ENCODE data around the gene TNKS1BP1.

The TNKS1BP1 gene

DNA sequence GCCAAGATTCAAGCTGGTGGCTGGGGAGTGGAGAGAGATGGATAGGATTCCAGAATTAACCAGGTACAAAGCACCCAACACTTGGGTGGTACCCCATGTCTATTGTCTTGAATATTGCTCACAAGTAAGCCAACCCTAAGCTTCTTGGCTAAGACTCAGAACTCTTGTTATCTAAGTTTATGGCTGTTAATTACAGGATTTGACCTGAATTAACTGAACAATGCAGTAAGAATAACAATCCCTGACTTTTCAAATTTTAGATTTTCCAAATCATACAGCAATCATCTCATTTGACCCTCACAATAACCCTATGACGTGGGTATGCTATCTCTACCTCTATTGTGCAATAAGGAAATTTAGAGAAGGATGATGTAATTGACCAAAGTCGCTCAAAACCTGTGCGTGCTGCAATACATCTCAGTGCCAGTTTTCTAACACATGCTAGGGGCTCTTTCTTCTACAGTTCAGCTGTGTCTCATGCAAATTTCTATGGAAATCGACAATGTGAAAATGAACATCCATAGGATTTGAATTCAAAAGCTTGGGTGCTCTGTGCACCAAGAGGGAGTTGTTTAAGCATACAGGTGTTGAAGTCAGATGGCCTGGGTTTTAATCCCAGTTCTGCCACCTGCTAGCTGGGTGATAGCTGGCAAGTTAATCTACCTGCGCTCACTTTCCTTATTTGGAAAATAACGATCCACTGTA is 47.6 kb downstream of the TNKS1BP1 start:
- Histone ChIP-seq H3K27ac (ENCODE audit: insufficient read depth, low read depth, low read length, poor library complexity, severe bottlenecking) (no peak overlapping the region), H3K4me1 (ENCODE audit: control insufficient read depth, insufficient read depth, low read length) (no peaks in the 10 kb centered on the region), H3K4me3 (ENCODE audit: insufficient read depth, low read depth, low read length) (no peak overlapping the region), H3K36me3 (ENCODE audit: control insufficient read depth, insufficient read depth, low read length) (no peaks in the 10 kb centered on the region), H3K27me3 (ENCODE audit: control insufficient read depth, insufficient read depth, low read length, poor library complexity, severe bottlenecking) (peaks cover 5% of the 10 kb centered on the region), H3K9me3 (ENCODE audit: control insufficient read depth, low read length) (no peaks in the 10 kb centered on the region)
- 82 to 91% methylated on average over 5 to 6 of the region's 6 CpGs for WGBS, 2 experiments

DNA sequence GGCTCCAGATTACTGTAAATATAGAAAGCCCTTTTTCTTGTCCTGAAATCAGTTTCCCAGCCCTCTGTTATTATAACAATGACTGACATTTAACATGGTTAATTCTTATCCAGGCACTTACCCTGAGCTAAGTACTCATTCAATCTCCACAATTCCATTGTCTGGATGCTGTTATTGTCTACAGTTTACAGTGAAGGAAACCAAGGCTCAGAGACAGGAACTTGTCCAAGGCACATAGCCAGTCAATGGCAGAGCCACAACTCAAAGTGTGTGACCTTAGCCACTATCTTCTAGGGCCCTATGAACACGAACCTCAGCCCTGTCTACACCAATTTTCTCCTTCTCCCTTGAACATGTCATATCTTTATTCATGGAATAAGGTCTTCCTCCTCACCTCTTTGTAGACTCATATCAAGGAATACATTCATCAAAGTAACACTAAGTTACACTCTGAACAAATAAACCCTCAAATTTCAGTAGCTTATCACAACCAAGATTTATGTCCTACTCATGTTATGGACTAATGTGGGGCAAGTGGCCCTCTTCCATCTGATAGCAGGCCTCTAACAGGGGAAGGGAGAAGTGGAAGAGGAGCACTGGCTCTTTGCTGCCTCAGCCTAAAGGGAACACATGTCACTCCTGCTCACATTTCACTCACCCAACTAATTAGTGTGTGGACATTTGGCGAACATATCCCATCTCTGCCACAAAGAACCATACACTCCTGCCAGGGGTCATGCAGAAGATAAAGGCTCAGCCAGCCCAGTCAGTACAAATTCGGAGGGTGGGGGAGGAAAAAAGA is 48.4 kb downstream of the TNKS1BP1 start:
- H3K27ac ChIP-seq (ENCODE audit: insufficient read depth, low read depth, low read length, poor library complexity, severe bottlenecking): no peak overlapping the region
- 89 to 95% methylated on average over 3 of the region's 3 CpGs for WGBS, 2 experiments
- no peaks in the 10 kb centered on the region for H3K36me3 ChIP-seq (ENCODE audit: control insufficient read depth, insufficient read depth, low read length)
- H3K9me3 ChIP-seq (ENCODE audit: control insufficient read depth, low read length): no peaks in the 10 kb centered on the region
- H3K4me3 ChIP-seq (ENCODE audit: insufficient read depth, low read depth, low read length): no peak overlapping the region
- peaks cover 5% of the 10 kb centered on the region for H3K27me3 ChIP-seq (ENCODE audit: control insufficient read depth, insufficient read depth, low read length, poor library complexity, severe bottlenecking)
- H3K4me1 ChIP-seq (ENCODE audit: control insufficient read depth, insufficient read depth, low read length): no peaks in the 10 kb centered on the region

DNA sequence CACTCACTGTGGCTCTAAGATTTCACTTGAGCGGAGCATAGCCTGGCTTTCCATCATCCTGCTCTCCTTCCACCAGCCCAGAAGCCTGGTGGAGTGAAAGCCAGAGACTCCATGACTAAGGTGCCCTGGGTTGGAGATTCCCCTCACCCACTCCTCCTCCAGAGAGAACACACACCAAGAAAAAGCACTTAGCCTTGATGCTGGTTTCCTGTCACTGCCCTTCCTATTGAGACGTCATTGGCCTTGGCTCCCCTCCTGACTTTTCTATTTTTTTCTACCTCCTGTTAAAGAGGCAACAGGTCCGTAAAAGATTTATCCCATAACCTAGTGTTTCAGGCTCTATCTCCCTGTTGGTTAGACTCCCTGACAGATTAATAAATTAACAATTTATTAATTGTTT is 49.2 kb downstream of the TNKS1BP1 start:
- H3K4me1 ChIP-seq (ENCODE audit: control insufficient read depth, insufficient read depth, low read length): no peaks in the 10 kb centered on the region
- H3K36me3 ChIP-seq (ENCODE audit: control insufficient read depth, insufficient read depth, low read length): no peaks in the 10 kb centered on the region
- H3K9me3 ChIP-seq (ENCODE audit: control insufficient read depth, low read length): no peaks in the 10 kb centered on the region
- peaks cover 5% of the 10 kb centered on the region for H3K27me3 ChIP-seq (ENCODE audit: control insufficient read depth, insufficient read depth, low read length, poor library complexity, severe bottlenecking)
- WGBS, 2 experiments: 94 to 95% methylated on average over 3 of the region's 3 CpGs
- no peak overlapping the region for H3K27ac ChIP-seq (ENCODE audit: insufficient read depth, low read depth, low read length, poor library complexity, severe bottlenecking)
- no peak overlapping the region for H3K4me3 ChIP-seq (ENCODE audit: insufficient read depth, low read depth, low read length)

DNA sequence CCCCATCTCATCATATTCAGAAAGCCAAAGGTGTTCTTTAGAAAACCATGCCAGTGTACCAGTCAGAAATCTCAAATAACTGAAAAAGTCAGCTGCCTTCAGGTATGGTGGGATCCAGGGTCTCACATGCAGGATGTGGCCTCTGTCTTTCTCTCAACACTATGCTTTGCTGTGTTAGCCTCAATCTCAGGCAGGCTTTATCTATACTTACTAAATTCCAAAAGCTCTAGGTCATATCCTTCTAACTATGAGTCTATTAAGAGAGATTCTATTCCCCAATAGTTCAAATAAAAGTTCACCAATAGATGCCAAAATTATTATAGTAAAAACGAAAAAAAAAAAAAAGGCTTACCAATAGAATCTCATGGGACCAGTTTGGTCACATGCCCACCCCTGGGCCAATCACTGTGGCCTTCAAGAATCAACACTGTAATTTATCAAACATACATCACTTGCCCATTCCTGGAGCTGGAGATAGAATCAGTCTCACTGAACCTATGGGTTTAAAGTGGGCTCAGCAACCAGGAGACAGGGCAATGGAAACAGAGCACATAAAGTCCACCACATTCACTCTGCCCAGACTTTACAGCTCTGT is 49.8 kb downstream of the TNKS1BP1 start:
- Histone ChIP-seq H3K27ac (ENCODE audit: insufficient read depth, low read depth, low read length, poor library complexity, severe bottlenecking) (no peak overlapping the region), H3K27me3 (ENCODE audit: control insufficient read depth, insufficient read depth, low read length, poor library complexity, severe bottlenecking) (peaks cover 5% of the 10 kb centered on the region), H3K36me3 (ENCODE audit: control insufficient read depth, insufficient read depth, low read length) (no peaks in the 10 kb centered on the region), H3K9me3 (ENCODE audit: control insufficient read depth, low read length) (no peaks in the 10 kb centered on the region), H3K4me1 (ENCODE audit: control insufficient read depth, insufficient read depth, low read length) (no peaks in the 10 kb centered on the region), H3K4me3 (ENCODE audit: insufficient read depth, low read depth, low read length) (no peak overlapping the region)
- 50 to 100% methylated on average over 1 of the region's 1 CpG for WGBS, 2 experiments

DNA sequence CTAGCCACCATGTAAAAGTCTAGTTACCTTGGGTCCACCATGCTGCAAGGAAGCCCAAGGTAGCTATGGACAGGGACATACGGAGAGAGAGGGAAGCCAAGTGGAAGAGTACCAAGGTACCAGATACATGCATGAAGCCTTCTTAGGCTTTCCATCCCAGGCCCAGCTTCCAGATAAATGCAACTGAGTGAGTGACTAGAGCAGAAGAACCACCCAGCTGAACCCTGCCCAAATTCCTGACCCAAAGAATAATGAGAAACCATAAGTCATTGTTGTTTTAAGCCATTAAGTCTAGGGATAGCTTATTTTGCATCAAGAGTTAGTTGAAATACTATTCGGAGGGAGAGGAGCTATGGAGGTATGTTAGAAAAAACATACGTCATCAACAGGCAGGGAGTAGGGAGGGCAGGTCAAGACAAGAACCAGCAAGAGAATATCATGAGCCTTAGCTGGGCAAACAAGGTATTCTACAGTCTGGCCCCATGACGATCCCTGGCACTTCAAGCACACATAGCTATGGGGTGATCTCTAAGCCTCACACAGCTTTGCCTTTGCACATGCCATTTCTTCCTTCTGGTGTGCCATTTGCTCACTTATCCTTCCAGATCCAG is 51.2 kb downstream of the TNKS1BP1 start:
- Histone ChIP-seq H3K27me3 (ENCODE audit: control insufficient read depth, insufficient read depth, low read length, poor library complexity, severe bottlenecking) (peaks cover 5% of the 10 kb centered on the region), H3K9me3 (ENCODE audit: control insufficient read depth, low read length) (no peaks in the 10 kb centered on the region), H3K4me3 (ENCODE audit: insufficient read depth, low read depth, low read length) (no peak overlapping the region), H3K4me1 (ENCODE audit: control insufficient read depth, insufficient read depth, low read length) (no peaks in the 10 kb centered on the region), H3K36me3 (ENCODE audit: control insufficient read depth, insufficient read depth, low read length) (no peaks in the 10 kb centered on the region), H3K27ac (ENCODE audit: insufficient read depth, low read depth, low read length, poor library complexity, severe bottlenecking) (no peak overlapping the region)
- 91 to 92% methylated on average over 4 of the region's 4 CpGs for WGBS, 2 experiments

DNA sequence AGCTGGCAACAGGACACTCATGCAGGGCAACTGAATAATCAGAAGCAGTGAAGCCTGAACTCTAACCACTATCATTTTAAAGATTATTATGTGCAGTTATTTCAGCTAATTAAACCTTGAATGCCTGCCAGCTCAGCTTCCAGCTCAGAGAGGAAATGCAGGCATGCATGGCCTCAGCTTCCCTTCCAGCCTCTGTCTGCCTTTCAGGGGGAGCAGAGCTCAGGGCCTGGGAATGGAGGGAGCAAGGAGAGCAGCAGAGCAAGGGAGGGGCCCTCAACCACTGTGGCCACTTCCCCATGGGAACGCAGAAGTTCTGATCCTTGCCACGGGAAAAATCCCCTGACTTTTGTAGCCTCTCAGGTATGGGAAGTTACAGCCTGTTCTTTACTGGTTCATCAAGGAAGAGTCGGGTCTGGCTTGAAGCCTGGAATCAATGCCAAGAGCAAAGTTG is 55.2 kb downstream of the TNKS1BP1 start:
- Histone ChIP-seq H3K4me1 (ENCODE audit: control insufficient read depth, insufficient read depth, low read length) (no peaks in the 10 kb centered on the region), H3K27ac (ENCODE audit: insufficient read depth, low read depth, low read length, poor library complexity, severe bottlenecking) (no peak overlapping the region), H3K36me3 (ENCODE audit: control insufficient read depth, insufficient read depth, low read length) (no peaks in the 10 kb centered on the region), H3K4me3 (ENCODE audit: insufficient read depth, low read depth, low read length) (no peak overlapping the region), H3K9me3 (ENCODE audit: control insufficient read depth, low read length) (peaks cover 3% of the 10 kb centered on the region), H3K27me3 (ENCODE audit: control insufficient read depth, insufficient read depth, low read length, poor library complexity, severe bottlenecking) (no peaks in the 10 kb centered on the region)
- 67 to 68% methylated on average over 3 of the region's 3 CpGs for WGBS, 2 experiments

DNA sequence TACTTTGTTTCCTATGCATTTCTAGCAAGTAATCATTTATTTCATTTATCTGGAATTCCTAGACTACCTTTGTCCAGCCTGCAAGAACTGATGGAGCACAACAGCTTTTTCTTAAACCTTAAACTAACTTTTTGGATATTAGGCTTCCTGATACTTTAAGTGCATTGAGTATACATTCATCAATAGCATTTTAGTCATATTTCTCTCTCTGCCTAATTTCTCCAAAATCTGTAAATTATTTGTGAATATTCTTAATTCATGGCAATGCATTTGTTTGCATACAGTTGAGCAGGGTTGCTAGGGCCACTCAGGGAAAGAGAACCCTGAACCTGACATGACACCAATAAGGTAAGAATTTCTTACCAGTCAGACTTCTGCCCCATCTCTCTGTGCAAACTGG is 58.6 kb downstream of the TNKS1BP1 start:
- peaks cover 3% of the 10 kb centered on the region for H3K9me3 ChIP-seq (ENCODE audit: control insufficient read depth, low read length)
- no peaks in the 10 kb centered on the region for H3K36me3 ChIP-seq (ENCODE audit: control insufficient read depth, insufficient read depth, low read length)
- no peak overlapping the region for H3K4me3 ChIP-seq (ENCODE audit: insufficient read depth, low read depth, low read length)
- no peaks in the 10 kb centered on the region for H3K4me1 ChIP-seq (ENCODE audit: control insufficient read depth, insufficient read depth, low read length)
- H3K27me3 ChIP-seq (ENCODE audit: control insufficient read depth, insufficient read depth, low read length, poor library complexity, severe bottlenecking): no peaks in the 10 kb centered on the region
- H3K27ac ChIP-seq (ENCODE audit: insufficient read depth, low read depth, low read length, poor library complexity, severe bottlenecking): no peak overlapping the region

DNA sequence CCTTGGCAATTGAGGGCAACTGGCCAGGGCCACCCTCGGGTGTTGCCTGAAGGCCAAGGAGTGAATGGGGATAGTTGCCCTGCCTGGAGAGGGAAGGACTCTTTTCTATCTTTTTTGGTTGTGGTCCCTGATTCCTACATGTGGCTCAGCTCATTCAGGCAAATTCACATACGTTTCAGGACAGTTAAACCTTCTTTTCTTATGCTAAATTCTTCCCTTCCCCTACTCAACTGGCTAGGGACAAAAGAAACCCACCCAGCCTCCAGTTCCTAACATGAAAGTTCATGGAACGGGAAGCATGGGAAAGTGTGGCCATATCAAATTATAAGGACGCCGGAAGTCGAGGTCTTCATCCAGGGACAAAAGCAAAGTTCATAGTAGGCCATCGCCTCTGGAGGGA is 61.4 kb downstream of the TNKS1BP1 start:
- H3K27me3 ChIP-seq (ENCODE audit: control insufficient read depth, insufficient read depth, low read length, poor library complexity, severe bottlenecking): no peaks in the 10 kb centered on the region
- H3K4me1 ChIP-seq (ENCODE audit: control insufficient read depth, insufficient read depth, low read length): no peaks in the 10 kb centered on the region
- WGBS, 2 experiments: 62 to 64% methylated on average over 7 of the region's 7 CpGs
- no peaks in the 10 kb centered on the region for H3K36me3 ChIP-seq (ENCODE audit: control insufficient read depth, insufficient read depth, low read length)
- no peak overlapping the region for H3K4me3 ChIP-seq (ENCODE audit: insufficient read depth, low read depth, low read length)
- H3K27ac ChIP-seq (ENCODE audit: insufficient read depth, low read depth, low read length, poor library complexity, severe bottlenecking): no peak overlapping the region
- H3K9me3 ChIP-seq (ENCODE audit: control insufficient read depth, low read length): peaks cover 5% of the 10 kb centered on the region

DNA sequence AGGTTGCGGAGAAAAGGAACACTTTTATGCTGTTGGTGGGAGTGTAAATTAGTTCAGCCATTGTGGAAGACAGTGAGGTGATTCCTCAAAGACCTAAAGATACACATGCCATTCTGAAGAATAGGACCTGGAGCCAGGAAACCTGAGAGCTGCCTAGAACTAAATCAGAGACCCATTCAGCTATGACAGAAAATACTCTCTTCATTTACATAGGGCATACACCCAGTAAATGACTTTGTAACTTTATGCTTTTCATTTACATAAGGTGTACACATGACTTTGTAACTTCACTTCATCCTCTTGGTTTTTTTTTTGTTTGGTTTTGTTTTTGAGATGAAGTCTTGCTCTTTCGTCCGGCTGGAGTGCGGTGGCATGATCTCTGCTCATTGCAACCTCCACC is 62.6 kb downstream of the TNKS1BP1 start:
- WGBS, 2 experiments: 71 to 73% methylated on average over 4 of the region's 4 CpGs
- H3K27ac ChIP-seq (ENCODE audit: insufficient read depth, low read depth, low read length, poor library complexity, severe bottlenecking): no peak overlapping the region
- H3K36me3 ChIP-seq (ENCODE audit: control insufficient read depth, insufficient read depth, low read length): no peaks in the 10 kb centered on the region
- no peaks in the 10 kb centered on the region for H3K4me1 ChIP-seq (ENCODE audit: control insufficient read depth, insufficient read depth, low read length)
- H3K9me3 ChIP-seq (ENCODE audit: control insufficient read depth, low read length): peaks cover 6% of the 10 kb centered on the region
- no peak overlapping the region for H3K4me3 ChIP-seq (ENCODE audit: insufficient read depth, low read depth, low read length)
- no peaks in the 10 kb centered on the region for H3K27me3 ChIP-seq (ENCODE audit: control insufficient read depth, insufficient read depth, low read length, poor library complexity, severe bottlenecking)

Measured in ectodermal cell (in vitro differentiated cells).